HG03521 (cell line): ENCODE measurements around the gene COX5B.
"Not testable (repeated sequence)": the region's sequence is repeated elsewhere in the genome, so short reads cannot be mapped to it uniquely, and the experiment has no call there.

Source experiments
- ATAC-seq: cut with Tn5 transposase; IDR thresholded peaks from one replicate; pipeline ENCODE4 v1.9.1; 2021; ENCODE audit warnings: mild to moderate bottlenecking, moderate library complexity; ENCODE audit not compliant: unreplicated experiment

COX5B gene

DNA sequence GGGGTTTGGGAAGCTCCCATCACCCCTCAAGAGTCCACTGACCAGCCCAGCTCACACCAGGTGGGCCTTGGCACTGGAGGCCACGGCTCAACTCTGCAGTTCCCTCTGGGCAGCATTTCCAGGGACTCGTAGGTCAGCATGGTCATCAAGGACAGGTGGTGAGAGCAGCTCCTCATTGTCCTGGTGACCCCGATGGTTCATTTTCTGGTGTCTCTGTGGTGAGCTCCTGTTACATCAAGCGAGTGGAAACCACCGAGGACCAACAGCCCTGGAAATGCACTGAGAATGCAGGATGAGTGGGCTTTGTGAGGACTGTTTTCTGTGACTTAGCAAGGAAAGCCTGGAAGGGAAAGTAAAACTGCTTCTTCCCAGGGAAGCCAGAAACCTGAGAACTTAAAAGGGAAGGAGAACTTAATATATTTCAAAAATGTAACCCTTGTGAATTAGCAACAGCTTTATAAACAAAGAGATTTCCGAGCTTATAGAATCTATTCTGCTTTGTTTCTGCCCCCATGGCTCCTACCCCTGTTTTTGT, 26.8 kb downstream of the COX5B start:
- ATAC-seq, result not testable (repeated sequence)

DNA sequence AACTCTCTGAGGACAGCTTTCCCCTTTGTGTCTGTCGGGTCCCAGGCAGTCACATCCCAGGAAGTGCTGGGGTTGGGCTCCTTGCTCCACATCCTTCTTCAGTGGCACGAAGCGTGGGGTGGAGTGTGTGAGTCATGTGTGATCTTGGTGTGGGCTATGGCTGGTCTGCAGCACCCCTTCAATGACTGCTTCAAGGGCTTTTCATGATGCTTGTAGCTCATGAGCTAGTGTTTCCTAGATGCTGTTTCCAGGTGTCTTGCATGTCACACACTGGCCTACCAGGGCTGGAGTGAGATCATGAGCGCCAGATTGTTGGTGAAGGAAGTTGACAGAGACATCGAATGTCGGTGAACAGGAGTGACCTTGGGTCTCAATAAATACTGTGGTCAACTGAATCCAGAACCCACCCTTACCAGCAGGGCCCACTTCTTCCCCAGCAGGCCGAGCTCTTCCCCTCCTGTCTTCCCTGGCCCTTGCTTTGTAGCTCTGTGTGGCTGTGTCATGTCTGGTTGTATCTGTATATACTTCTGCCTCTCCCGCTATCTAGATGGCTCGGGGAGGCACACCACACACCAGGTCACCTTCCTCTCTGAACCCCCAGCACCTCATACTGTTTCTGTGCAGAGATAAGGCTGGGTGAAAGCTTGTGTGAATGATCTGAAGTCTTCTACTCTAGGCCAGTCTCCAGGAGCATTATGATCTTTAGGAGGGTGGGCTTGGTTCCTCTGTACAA, 27.5 kb downstream of the COX5B start:
- no peak for ATAC-seq

DNA sequence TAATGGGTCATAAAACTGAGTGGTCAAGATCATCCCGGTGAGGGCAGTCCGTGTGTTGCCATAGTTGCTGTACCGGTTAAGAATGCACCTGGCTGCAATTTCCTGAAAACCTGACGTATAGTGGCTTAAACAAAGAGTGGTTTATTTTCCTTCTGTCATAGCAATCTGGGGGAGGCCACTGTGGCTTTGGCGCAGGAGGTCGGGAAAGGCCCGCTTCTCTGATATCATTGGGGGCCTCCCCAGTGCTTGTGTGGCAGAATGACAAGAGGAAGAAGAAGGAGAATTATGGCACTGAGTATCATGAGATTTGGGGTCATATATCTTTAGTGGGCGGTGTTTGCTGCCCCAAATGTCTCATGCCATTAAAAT, 28.0 kb downstream of the COX5B start:
- no peak for ATAC-seq

DNA sequence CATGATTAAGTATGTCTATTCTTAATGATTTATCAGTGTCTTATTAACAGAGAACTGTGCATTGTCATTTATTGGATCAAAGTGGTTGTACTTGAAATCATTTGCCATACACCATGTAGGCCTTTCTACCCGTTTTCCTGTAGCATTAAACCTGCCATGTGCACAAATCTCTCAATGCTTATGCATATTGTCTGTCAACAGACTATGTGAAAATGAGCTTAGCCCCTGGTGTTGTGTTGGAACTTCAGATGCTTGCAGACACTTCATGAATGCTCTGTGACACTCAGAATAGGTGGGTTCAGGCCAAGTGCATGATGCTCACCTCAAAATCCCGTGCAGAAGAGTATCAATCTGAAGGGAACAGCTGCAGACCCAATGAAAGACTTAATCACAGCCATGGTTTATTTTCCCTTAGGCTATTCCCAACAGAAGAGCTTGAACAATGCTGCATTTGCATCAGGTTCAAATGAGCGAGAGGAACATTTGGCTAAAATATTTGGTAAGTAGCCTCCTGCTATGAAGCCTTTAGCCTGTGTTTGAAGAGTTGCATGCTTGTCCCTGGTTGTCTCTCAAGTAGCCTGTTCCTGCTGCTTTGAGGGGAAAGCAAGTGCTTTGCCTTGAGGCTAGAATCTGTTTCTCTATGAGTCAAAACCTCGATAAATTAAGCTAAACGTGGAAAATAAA, 29.7 kb downstream of the COX5B start:
- ATAC-seq, result no peak

DNA sequence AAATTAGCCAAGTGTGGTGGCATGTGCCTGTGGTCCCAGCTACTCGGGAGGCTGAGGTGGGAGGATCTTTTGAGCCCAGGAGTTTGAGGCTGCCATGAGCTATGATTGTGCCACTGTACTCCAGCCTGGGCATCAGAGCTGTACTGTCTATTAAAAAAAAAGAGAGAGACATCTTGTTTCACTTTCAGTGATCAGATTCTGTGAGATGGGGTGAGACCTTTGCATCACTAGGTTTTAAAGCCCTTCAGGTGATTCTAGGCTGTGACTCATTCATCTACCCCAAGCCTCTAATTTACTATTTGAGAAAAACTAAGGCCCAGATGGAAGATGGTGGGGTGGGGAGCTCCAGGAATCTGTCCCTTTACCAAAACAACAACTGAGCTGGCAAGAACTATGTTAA, 30.8 kb downstream of the COX5B start:
- ATAC-seq, result no peak

DNA sequence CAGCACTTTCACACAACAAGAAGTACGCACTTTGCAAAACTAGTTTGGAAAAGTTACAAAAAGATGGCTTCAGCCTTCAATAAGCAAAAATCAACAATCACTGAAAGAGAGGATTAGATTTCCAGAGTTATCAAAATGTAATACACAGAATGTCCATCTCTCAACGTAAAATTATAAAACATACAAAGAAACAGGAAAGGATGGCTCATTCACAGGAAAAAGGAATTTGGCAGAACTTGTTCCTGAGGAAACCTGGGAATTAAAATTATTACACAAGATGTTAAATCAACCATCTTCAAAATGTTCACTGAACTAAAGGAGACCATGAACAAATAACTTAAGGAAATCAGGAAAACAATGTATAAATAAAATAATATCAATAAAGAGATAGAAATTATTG, 31.6 kb downstream of the COX5B start:
- ATAC-seq, result no peak

DNA sequence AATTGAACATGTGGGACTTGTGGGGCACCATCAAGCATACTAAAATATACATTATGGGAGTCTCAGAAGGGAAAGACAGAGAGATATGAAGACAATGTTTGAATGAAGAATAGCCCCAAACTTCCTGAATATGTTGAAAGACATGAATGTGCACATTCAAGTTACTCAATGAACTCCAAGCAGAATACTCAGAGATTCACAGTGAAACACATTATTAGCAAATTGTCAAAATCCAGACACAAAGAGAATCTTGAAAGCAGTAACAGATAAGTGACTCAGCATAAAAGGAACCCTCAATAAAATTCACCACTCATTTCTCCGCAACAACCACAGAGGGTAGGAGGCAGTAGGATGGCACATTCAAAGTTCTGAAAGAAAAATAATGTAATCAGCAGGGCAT, 32.4 kb downstream of the COX5B start:
- ATAC-seq, result no peak

DNA sequence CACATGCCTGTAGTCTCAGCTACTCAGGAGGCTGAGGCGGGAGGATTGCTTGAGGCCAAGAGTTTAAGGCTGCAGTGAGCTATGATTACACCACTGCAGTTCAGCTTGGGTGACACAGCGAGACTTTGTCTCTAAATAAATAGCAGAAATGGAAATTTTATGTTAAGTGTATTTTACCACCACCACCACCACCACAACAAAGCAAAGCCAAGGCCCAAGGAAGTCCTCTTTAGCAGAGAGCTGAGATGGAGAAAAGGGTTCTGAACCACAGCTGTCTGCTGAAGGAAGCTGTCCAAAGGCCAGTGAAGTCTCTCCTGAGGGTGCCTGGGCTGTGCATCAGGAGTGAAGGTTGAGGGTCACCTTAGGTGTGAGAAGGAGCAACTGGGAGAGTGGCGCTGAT, 41.4 kb downstream of the COX5B start:
- not testable (repeated sequence) for ATAC-seq

DNA sequence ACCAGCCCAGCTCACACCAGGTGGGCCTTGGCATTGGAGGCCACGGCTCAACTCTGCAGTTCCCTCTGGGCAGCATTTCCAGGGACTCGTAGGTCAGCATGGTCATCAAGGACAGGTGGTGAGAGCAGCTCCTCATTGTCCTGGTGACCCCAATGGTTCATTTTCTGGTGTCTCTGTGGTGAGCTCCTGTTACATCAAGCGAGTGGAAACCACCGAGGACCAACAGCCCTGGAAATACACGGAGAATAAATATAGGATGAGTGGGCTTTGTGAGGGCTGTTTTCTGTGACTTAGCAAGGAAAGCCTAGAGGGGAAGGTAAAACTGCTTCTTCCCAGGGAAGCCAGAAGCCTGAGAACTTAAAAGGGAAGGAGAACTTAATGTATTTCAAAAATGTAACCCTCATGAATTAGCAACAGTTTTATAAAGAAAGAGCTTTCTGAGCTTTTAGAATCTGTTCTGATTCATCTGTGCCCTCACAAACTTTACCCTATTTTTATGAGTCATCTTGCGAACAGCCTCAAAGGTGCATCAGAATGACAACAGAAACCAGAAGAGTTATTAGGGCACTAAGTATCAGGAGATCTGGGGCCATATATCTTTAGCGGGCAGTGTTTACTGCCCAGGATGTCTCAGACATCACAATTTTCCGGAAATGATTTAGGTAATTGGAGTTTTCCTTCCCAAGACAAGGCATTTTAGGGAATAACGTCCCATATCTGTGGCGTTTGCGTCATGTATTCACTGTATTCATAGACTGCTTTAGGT, 42.4 kb downstream of the COX5B start:
- no peak for ATAC-seq

DNA sequence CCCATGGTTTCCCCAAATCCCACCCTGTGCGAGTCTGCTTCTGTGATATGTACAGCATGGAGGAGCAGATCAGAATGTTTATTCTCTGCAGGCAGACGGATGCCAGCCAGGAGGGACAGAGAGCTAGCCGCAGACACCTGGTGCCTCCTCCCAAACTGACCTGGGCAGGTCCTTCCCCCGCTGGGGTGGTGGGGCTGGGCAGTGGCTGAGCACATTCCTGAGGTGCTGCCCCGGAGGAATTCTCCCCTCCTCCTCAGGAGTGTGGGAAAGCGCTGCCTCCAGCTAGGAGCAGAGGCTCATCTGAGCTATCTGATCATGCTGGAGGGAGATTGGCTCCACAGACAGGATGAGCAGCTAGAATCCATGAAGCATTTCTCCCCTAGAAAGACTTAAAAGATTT, 45.3 kb downstream of the COX5B start:
- no peak for ATAC-seq

DNA sequence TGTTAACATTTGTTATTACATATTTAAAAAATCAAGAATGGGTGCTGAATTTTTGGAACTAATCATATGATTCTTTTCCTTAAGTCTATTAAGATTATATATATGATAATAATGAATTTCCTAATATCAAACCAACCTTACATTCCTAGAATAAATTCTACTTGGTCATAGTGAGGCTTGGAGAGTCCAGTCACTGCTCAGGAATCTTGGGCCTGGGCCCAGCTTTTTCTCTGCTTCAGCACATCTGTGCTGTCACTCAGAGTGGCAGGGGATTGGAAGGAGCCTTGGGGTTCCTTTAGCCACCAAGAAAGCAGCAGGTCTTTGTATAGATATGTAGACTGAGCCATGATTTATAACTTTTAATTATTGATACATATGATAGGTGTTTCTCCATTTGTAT, 47.6 kb downstream of the COX5B start:
- ATAC-seq, result no peak

DNA sequence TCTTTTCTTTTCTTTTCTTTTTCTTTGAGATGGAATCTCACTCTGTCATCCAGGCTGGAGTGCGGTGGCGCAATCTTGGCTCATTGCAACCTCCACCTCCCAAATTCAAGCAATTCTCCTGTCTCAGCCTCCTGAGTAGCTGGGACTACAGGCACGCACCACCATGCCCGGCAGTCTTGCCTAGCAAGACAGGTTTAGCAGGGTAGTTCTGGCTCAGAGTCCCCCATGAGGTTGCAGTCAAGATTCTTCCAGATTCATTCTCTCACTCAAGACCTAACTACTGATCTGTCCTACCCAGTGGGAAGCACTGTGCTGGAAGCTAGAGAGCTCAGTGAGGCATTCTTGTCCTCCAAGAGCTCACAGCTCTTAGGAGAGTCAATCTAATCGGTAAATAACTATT, 49.9 kb downstream of the COX5B start:
- ATAC-seq, result no peak

DNA sequence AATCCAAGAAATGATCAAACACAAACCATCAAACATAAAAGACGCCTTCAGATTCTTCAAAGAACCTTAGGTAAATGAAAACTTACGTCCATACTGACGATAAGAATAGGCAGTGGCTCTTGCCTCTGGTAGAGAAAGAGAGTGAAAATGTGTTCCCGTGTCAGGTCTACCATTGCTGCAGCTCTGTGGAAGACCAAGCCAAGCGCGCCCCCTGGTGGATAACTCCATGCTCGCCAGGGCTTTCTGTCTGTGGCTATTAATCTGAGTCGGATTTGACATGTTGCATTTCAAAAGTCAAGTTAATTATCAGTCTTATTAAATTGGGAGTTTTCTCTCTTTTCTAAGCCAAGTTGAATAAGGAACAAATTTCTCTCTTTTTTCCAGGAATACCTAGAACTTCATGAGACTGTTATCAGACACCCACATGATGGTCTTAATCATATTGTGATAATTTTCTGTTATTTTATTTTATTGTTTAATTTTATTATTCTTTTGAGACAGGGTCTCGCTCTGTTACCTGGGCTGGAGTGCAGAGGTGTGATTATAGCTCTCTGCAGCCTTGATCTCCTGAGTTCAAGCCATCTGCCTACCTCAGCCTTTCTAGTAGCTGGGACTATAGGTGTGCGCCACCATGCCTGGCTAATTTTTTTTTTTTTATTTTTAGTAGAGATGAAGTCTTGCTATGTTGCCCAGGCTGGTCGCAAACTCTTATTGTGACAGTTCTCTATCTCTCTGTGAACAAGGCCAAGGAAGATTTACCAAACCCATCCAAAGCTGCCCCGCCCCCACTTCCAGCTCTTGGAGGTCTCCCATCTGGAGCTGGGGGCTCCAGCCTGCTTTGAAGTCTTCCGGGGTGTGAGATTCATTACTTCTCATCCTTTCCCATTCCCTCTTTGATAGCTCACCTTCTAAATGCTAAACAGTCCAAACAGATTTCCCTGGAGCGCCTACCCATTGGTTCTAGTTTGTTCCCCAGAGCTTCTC, 51.7 kb downstream of the COX5B start:
- peak; percentile 58 for ATAC-seq
